Activated CD4-positive, alpha-beta T cell treated with anti-CD3 and anti-CD28 coated beads, Interleukin-2, amount 10 ng/mL, durations not matched to agents 7 days and 5 days (primary cell): Measurements from ENCODE around the gene MPC1. TPM values are rescaled to one million over a fixed set of nuclear protein-coding genes. Genes with fewer than 3 reads are reported as not detected.

Experiments
- CTCF ChIA-PET: fragments of 350-600 bp; sonication (Branson Sonifier 250); formaldehyde crosslinking; loops from one replicate; lab custom pipeline; 2021; ENCODE audit warnings: antibody characterized with exemption; lab: Charles Lee
- POLR2A ChIA-PET: fragments of 350-600 bp; sonication (Branson Sonifier 250); formaldehyde crosslinking; loops from one replicate; lab custom pipeline; 2021; ENCODE audit warnings: antibody characterized with exemption; lab: Charles Lee
- DNase-seq: peaks from one replicate; pipeline ENCODE4 v3.0.0-alpha.2; 2020
- H3K27ac Mint-ChIP-seq: one replicate; pipeline ENCODE4 v1.8.0; 2021; ENCODE audit warnings: mild to moderate bottlenecking, moderate library complexity, mixed read lengths
- H3K27me3 Mint-ChIP-seq: one replicate; pipeline ENCODE4 v1.8.0; 2021; ENCODE audit warnings: mixed read lengths
- H3K36me3 Mint-ChIP-seq: one replicate; pipeline ENCODE4 v1.8.0; 2021; ENCODE audit warnings: low read depth, mixed read lengths
- H3K4me1 Mint-ChIP-seq: one replicate; pipeline ENCODE4 v1.8.0; 2021; ENCODE audit warnings: mixed read lengths
- H3K4me3 Mint-ChIP-seq: one replicate; pipeline ENCODE4 v1.8.0; 2021; ENCODE audit warnings: mild to moderate bottlenecking, moderate library complexity, mixed read lengths
- H3K9me3 Mint-ChIP-seq: one replicate; pipeline ENCODE4 v1.8.0; 2021; ENCODE audit warnings: mixed read lengths
- total RNA-seq, 2 experiments: library from RNA; stranded (reverse); gene quantifications; one replicate each; pipeline ENCODE4 v1.2.3, GENCODE V29; 2021

Gene MPC1
- total RNA-seq, 2 experiments from 2014 or later = 27.1 to 28.3 TPM

DNA sequence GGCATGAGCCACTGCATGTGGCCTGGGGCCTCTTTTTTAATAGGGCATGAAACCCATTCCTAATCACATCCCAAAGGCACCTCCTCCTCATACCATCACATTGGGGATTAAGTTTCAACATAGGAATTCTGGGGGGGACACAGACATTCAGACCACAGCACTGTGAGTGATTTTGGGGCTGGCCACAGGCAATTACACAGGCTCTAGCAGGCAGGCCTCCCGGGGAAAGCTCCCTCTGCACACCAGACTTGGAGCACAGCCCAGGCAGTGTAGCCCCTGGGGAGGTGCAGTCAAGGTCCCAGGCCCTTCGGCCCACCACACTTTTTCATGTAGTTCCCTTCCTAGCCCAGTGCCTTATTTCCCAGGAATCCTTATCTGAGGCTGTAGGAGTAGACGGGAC, 45.9 kb downstream of the MPC1 start:
- DNase-seq = no peak
- Mint-ChIP-seq H3K9me3 (no peaks in the 10 kb centered on the region), H3K4me1 (peaks cover 41% of the 10 kb centered on the region), H3K4me3 (no peak overlapping the region), H3K27ac (no peak overlapping the region), H3K27me3 (no peaks in the 10 kb centered on the region), H3K36me3 (peaks cover 40% of the 10 kb centered on the region)
- ChIA-PET CTCF (interaction anchor here (0.6 to 1.9 kb wide), 5 partner anchors 13 to 74 kb away, joined by 3 to 7 read pairs (median 3); no protein-coding TSS in a partner anchor), POLR2A (no interaction called here)

GRCh38 chr6:166335378-166336302, 47.1 kb downstream of the MPC1 start:
- Mint-ChIP-seq H3K36me3 (peaks cover 39% of the 10 kb centered on the region), H3K4me3 (no peak overlapping the region), H3K4me1 (peaks cover 39% of the 10 kb centered on the region), H3K27ac (no peak overlapping the region), H3K9me3 (no peaks in the 10 kb centered on the region), H3K27me3 (no peaks in the 10 kb centered on the region)
- DNase-seq = no peak
- ChIA-PET POLR2A (no interaction called here), CTCF (interaction anchor here (1.9 kb wide), 1 partner anchor 46 kb away, joined by 7 read pairs; no protein-coding TSS in a partner anchor)

- Mint-ChIP-seq H3K27me3 (no peaks in the 10 kb centered on the region), H3K4me3 (no peak overlapping the region), H3K9me3 (no peaks in the 10 kb centered on the region), H3K4me1 (peaks cover 39% of the 10 kb centered on the region), H3K36me3 (peaks cover 39% of the 10 kb centered on the region), H3K27ac (no peak overlapping the region)
- ChIA-PET CTCF (interaction anchor here (1.2 to 1.9 kb wide), 2 partner anchors 47 to 79 kb away, joined by 3 to 7 read pairs; no protein-coding TSS in a partner anchor), POLR2A (no interaction called here)
- DNase-seq = no peak
Measured at GRCh38 chr6:166334878-166335277, 47.9 kb downstream of the MPC1 start.

GRCh38 chr6:166333172-166333995, 49.4 kb downstream of the MPC1 start:
- POLR2A ChIA-PET = no interaction called here
- Mint-ChIP-seq H3K4me3 (peak overlapping the region; percentile 0), H3K9me3 (no peaks in the 10 kb centered on the region), H3K36me3 (peaks cover 46% of the 10 kb centered on the region), H3K27me3 (no peaks in the 10 kb centered on the region), H3K27ac (peak overlapping the region; percentile 9), H3K4me1 (peaks cover 39% of the 10 kb centered on the region)
- DNase-seq = peak; percentile 60
- CTCF ChIA-PET = no interaction called here

DNA sequence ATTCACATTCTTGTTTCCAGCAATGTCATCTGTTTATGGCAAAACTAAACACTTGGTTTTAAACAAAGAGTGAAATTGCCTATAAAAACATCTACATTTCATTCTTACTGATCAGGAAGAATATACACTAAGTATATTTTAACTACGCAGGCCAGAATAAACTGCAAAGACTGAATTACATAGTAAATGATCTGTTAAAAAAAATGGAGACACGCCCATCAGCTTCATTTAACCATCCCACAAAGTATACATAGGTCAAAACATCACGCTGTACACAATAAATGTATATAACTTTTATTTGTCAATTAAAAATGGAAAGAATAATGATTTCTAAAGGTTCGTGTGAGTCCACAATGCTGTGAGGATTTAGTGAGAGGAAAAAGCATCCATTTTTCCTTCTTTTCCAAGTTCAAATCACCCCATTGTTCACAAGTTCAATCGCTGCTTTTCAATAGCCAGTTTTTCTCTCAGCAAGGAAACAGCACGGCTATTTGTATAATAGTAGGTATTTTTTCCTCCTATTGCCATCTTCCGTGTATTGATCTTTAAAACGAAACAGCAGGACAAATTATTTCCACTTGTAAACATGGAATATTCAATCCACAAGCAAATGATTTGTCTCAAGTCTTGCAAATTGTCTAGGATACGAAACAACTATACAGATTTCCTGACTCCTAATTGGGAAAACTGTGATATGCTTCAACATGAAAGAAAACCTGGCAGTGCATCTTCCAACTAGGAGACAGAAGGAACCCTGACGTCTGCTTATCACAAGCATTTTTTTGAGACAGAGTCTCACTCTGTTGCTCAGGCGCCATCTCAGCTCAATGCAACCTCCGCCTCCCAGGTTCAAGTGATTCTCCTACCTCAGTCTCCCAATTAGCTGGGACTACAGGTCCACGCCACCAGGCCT, 51.0 kb downstream of the MPC1 start:
- H3K27ac Mint-ChIP-seq = no peak overlapping the region
- peaks cover 48% of the 10 kb centered on the region for H3K36me3 Mint-ChIP-seq
- no peak for DNase-seq
- CTCF ChIA-PET = no interaction called here
- no peaks in the 10 kb centered on the region for H3K27me3 Mint-ChIP-seq
- H3K9me3 Mint-ChIP-seq = no peaks in the 10 kb centered on the region
- peaks cover 39% of the 10 kb centered on the region for H3K4me1 Mint-ChIP-seq
- no peak overlapping the region for H3K4me3 Mint-ChIP-seq
- POLR2A ChIA-PET = no interaction called here

DNA sequence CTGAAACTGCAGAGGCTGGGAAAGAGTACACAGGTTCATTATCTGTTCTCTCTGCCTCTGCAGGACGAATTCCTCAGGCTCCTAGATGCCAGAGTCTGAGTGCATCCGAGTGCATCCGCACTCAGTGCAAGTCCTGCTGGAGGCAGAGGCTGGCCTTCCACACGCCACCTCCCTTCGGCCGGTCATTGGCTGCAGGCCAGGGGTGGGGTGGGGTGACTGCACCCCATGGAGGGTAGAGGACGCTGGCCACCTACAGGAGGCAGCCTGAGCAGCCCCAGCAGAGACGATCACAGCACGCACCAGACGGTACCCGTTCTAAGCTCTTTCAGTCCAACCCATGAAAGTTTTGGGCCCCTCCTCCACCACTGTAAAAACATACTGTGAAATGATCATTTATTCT, 52.1 kb downstream of the MPC1 start:
- no peaks in the 10 kb centered on the region for H3K27me3 Mint-ChIP-seq

GRCh38 chr6:166325383-166326042, 57.2 kb downstream of the MPC1 start:
- Mint-ChIP-seq H3K36me3 (peaks cover 27% of the 10 kb centered on the region), H3K27me3 (no peaks in the 10 kb centered on the region), H3K27ac (no peak overlapping the region), H3K4me1 (no peaks in the 10 kb centered on the region), H3K9me3 (no peaks in the 10 kb centered on the region), H3K4me3 (no peak overlapping the region)
- ChIA-PET CTCF (interaction anchor here (1.0 to 2.6 kb wide), 3 partner anchors 13 to 56 kb away, joined by 3 to 7 read pairs (median 3); no protein-coding TSS in a partner anchor), POLR2A (no interaction called here)
- DNase-seq = no peak

More for the DNA sequence above, 52.1 kb downstream of the MPC1 start:
- H3K36me3 Mint-ChIP-seq = peaks cover 40% of the 10 kb centered on the region
- DNase-seq = no peak
- CTCF ChIA-PET = interaction anchor here (1.0 kb wide), 1 partner anchor 10 kb away, joined by 3 read pairs; no protein-coding TSS in a partner anchor
- H3K27ac Mint-ChIP-seq = no peak overlapping the region
- POLR2A ChIA-PET = no interaction called here
- peaks cover 36% of the 10 kb centered on the region for H3K4me1 Mint-ChIP-seq
- H3K4me3 Mint-ChIP-seq = no peak overlapping the region
- no peaks in the 10 kb centered on the region for H3K9me3 Mint-ChIP-seq

- DNase-seq = no peak
- no peak overlapping the region for H3K27ac Mint-ChIP-seq
- H3K4me1 Mint-ChIP-seq = no peaks in the 10 kb centered on the region
- ChIA-PET CTCF (interaction anchor here (1.0 kb wide), 1 partner anchor 75 kb away, joined by 4 read pairs; no protein-coding TSS in a partner anchor), POLR2A (no interaction called here)
- H3K27me3 Mint-ChIP-seq = no peaks in the 10 kb centered on the region
- H3K36me3 Mint-ChIP-seq = peaks cover 20% of the 10 kb centered on the region
- no peak overlapping the region for H3K4me3 Mint-ChIP-seq
- H3K9me3 Mint-ChIP-seq = no peaks in the 10 kb centered on the region
Measured at GRCh38 chr6:166323395-166323794, 59.3 kb downstream of the MPC1 start.

DNA sequence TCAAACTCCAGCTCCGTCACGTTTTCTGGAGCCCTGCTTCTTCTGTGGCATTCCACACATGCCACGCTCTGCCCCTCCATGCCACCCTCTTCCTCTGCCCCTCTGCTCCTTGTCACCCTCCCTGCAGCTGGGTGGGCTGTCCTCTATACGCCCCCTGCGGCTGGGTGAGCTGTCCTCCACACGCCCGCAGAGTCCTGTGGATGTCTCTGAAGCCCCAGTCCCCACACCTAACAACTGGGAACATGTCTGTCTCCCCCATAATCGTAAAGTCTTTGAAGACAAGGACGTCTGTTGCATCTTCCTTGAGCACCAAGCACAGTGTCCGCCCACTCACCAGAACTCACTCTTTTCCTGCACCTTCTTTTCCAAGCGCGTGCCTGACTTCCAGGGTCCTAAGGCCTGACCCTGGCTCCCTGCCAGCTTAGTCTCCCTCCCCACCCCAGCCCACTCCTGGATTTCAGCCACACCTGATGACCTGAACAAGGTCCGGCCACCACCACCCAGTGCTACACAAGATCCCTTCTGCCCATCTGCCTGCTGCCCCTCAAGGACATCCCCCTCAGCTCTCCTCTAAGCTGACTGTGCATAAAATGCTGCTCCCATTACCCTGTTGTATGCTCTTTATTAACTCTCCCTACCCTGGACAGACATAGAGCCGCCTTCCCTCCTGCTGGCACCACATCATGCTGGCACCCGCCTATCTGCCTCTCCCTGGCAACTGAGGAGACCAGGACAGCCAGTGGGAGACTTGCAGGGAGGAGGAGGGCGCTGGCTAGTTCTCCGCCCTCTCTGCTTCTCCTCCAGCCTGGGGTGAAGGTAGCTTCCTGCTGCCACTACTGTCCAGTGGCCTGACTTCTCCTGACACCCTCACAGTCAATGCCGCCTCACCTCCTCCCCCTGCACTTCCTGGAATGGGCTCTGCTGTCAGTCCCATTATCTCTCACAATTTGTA, 63.8 kb downstream of the MPC1 start:
- no peak overlapping the region for H3K27ac Mint-ChIP-seq
- no peaks in the 10 kb centered on the region for H3K9me3 Mint-ChIP-seq
- POLR2A ChIA-PET = no interaction called here
- no peaks in the 10 kb centered on the region for H3K27me3 Mint-ChIP-seq
- DNase-seq = no peak
- H3K4me1 Mint-ChIP-seq = no peaks in the 10 kb centered on the region
- CTCF ChIA-PET = no interaction called here
- H3K36me3 Mint-ChIP-seq = peaks cover 13% of the 10 kb centered on the region
- no peak overlapping the region for H3K4me3 Mint-ChIP-seq

GRCh38 chr6:166318227-166318626, 64.5 kb downstream of the MPC1 start:
- no peak for DNase-seq
- POLR2A ChIA-PET = no interaction called here

More at GRCh38 chr6:166318227-166318626, 64.5 kb downstream of the MPC1 start:
- CTCF ChIA-PET = no interaction called here
- Mint-ChIP-seq H3K27me3 (no peaks in the 10 kb centered on the region), H3K4me1 (no peaks in the 10 kb centered on the region), H3K36me3 (peaks cover 10% of the 10 kb centered on the region), H3K4me3 (no peak overlapping the region), H3K9me3 (no peaks in the 10 kb centered on the region), H3K27ac (no peak overlapping the region)
